CD4-positive, alpha-beta T cell treated with Interleukin-1 beta for 1 hour (primary cell): ENCODE data around the gene STK40.

Experiments used
- DNase-seq, 2 donors: peaks; one replicate each; pipeline ENCODE4 v3.0.0-alpha.2; 2020 to 2022

Gene STK40

GRCh38 chr1:36385410-36386264, at the start of gene STK40:
Gene STK40 (minus strand): TSS chr1:36385924. CDS start chr1:36361332, 24,592 bp downstream.
- DNase-seq, result peak; percentile 99

- DNase-seq, result no peak
Observed at GRCh38 chr1:36433102-36433501, 47.4 kb upstream of the STK40 start.

- no peak for DNase-seq
Observed at GRCh38 chr1:36432616-36433015, 46.9 kb upstream of the STK40 start.

- no peak for DNase-seq
Observed at GRCh38 chr1:36425791-36426190, 40.1 kb upstream of the STK40 start.

GRCh38 chr1:36421649-36422048, 35.9 kb upstream of the STK40 start:
- no peak for DNase-seq

GRCh38 chr1:36420836-36421317, 35.2 kb upstream of the STK40 start:
- peak; percentile 84 to 88 for DNase-seq

- DNase-seq, result no peak
Observed at GRCh38 chr1:36420409-36420808, 34.7 kb upstream of the STK40 start.

- no peak for DNase-seq
Observed at GRCh38 chr1:36419569-36419968, 33.8 kb upstream of the STK40 start.

- no peak for DNase-seq
Observed at GRCh38 chr1:36419140-36419539, 33.4 kb upstream of the STK40 start.

- DNase-seq, result no peak
Observed at GRCh38 chr1:36417931-36418330, 32.2 kb upstream of the STK40 start.

GRCh38 chr1:36415661-36416326, 30.1 kb upstream of the STK40 start:
- no peak for DNase-seq

- DNase-seq, result no peak
Observed at GRCh38 chr1:36414384-36414783, 28.7 kb upstream of the STK40 start.

GRCh38 chr1:36411674-36412648, 26.2 kb upstream of the STK40 start:
- DNase-seq, result peak; percentile 46 to 61

GRCh38 chr1:36408479-36408878, 22.8 kb upstream of the STK40 start:
- DNase-seq, result no peak

- no peak for DNase-seq
Observed at GRCh38 chr1:36406440-36406839, 20.7 kb upstream of the STK40 start.

- DNase-seq, result no peak
Observed at GRCh38 chr1:36402504-36402890, 16.8 kb upstream of the STK40 start.

- no peak for DNase-seq
Observed at GRCh38 chr1:36401602-36402503, 16.1 kb upstream of the STK40 start.

GRCh38 chr1:36400825-36401601, 15.3 kb upstream of the STK40 start:
- peak; percentile 52 to 81 for DNase-seq

- DNase-seq, result no peak
Observed at GRCh38 chr1:36400514-36400824, 14.7 kb upstream of the STK40 start.

GRCh38 chr1:36398370-36398977, 12.8 kb upstream of the STK40 start:
- no peak for DNase-seq
